ENCODE measurements around the gene FOSB. TPM values are rescaled to one million over a fixed set of nuclear protein-coding genes. Genes with fewer than 3 reads are reported as not detected.

Gene FOSB
- total RNA-seq, 1 experiment from 2014 or later, result 1.7 TPM

GRCh38 chr19:45468159-45468651 lies 409 bp downstream of the FOSB start:
- Mint-ChIP-seq H3K4me3 (peak overlapping the region; percentile 80 to 92), H3K9me3 (no peaks in the 10 kb centered on the region; a peak in 1 of 5 replicates), H3K4me1 (peaks cover 22 to 50% of the 10 kb centered on the region in 2 experiments), H3K27ac (peak overlapping the region in 2 of 3 experiments; percentile 81 to 98; a peak in 5 of 7 replicates), H3K27me3 (ENCODE audit: low read depth) (peaks cover 24% of the 10 kb centered on the region), H3K36me3 (ENCODE audit: insufficient read depth in 1 of 3, low read depth in 3 of 3) (peaks cover 0 to 11% (median 0%) of the 10 kb centered on the region in 3 experiments; a peak in 1 of 7 replicates)
- no peak overlapping the region for H2AFZ ChIP-seq (ENCODE audit: low read length)
- no peak overlapping the region for H2AK5ac ChIP-seq (ENCODE audit: insufficient read length, low read length)
- peak overlapping the region; percentile 84 for H3K4me2 ChIP-seq (ENCODE audit: insufficient read depth, insufficient read length, low read length)
- no peaks in the 10 kb centered on the region for H3K4me1 ChIP-seq (ENCODE audit: insufficient read depth, low read length)
- no peak overlapping the region for H4K91ac ChIP-seq (ENCODE audit: insufficient read length, low read depth, low read length)
- H3K79me2 ChIP-seq (ENCODE audit: insufficient read depth, low read length), result no peaks in the 10 kb centered on the region
- H3K27ac ChIP-seq (ENCODE audit: insufficient read length, low read depth, low read length), result no peak overlapping the region
- H2BK5ac ChIP-seq (ENCODE audit: insufficient read length, low read length), result no peak overlapping the region
- no peak overlapping the region for H4K5ac ChIP-seq (ENCODE audit: insufficient read length, low read depth, low read length)
- no peak overlapping the region for H2BK20ac ChIP-seq (ENCODE audit: low read depth, low read length, poor library complexity, severe bottlenecking)
- no peaks in the 10 kb centered on the region for H4K20me1 ChIP-seq (ENCODE audit: control insufficient read depth, insufficient read depth, insufficient read length)
- no peak overlapping the region for H2BK12ac ChIP-seq (ENCODE audit: insufficient read length, low read depth, low read length)
- DNase-seq, result no peak
- H3K18ac ChIP-seq (ENCODE audit: insufficient read length, low read depth, low read length), result peak overlapping the region; percentile 89
- H3K14ac ChIP-seq (ENCODE audit: insufficient read depth, low read length), result peak overlapping the region; percentile 89
- H2BK15ac ChIP-seq (ENCODE audit: low read depth, low read length), result no peak overlapping the region
- no peak overlapping the region for H3K23ac ChIP-seq (ENCODE audit: insufficient read length, low read depth, low read length)
- no peak overlapping the region for H3K4ac ChIP-seq (ENCODE audit: low read depth, low read length)
- no peaks in the 10 kb centered on the region for H3K9me3 ChIP-seq (ENCODE audit: control insufficient read depth, low read depth, low read length)
- TF ChIP-seq CTCF (conservative IDR thresholded peaks at IDR 0.05), result no peak
- H3K56ac ChIP-seq (ENCODE audit: insufficient read length, low read depth, low read length), result no peak overlapping the region
- no CpG with 5 or more reads among the region's 31 CpGs for WGBS (ENCODE audit: extremely low coverage, insufficient read length, low lambda C conversion rate)
- no peak overlapping the region for H4K8ac ChIP-seq (replicated peaks; ENCODE audit: insufficient read length, low read depth, low read length)
- no peaks in the 10 kb centered on the region for H3K79me1 ChIP-seq (ENCODE audit: insufficient read depth, low read depth, low read length, poor library complexity, severe bottlenecking)
- H3K23me2 ChIP-seq (ENCODE audit: insufficient read length, low read depth, low read length, poor library complexity, severe bottlenecking), result peaks cover 19% of the 10 kb centered on the region
- H3K9ac ChIP-seq (ENCODE audit: extremely low read depth, insufficient read length, low read length), result peak overlapping the region; percentile 45
- no peak overlapping the region for H3T11ph ChIP-seq (ENCODE audit: low read length)
- no peaks in the 10 kb centered on the region; the same call in 1 of the 2 replicates for H3K27me3 ChIP-seq (ENCODE audit: insufficient read depth, low read length)
- H2BK120ac ChIP-seq (ENCODE audit: low read depth, low read length, poor library complexity, severe bottlenecking), result peak overlapping the region; percentile 78

All from H9 (cell line).